ENCODE results near the gene CCDC91. TPM values are rescaled to one million over a fixed set of nuclear protein-coding genes. Genes with fewer than 3 reads are reported as not detected.

CCDC91 gene
- total and polyA plus RNA-seq, 2 of the 4 experiments (the other 2 are of a cell fraction) = 8.6 to 14.7 TPM

GRCh38 chr12:28552251-28552970 is 362.2 kb downstream of the CCDC91 start:
- Histone ChIP-seq H2AFZ (replicated peaks; ENCODE audit: low read length, poor library complexity) (no peak overlapping the region), H3K27me3 (ENCODE audit: control insufficient read depth, insufficient read depth, low read length) (no peaks in the 10 kb centered on the region), H3K9me3 (ENCODE audit: control insufficient read depth, insufficient read depth, low read length) (no peaks in the 10 kb centered on the region), H3K27ac (ENCODE audit: insufficient read depth, low read length) (no peak overlapping the region), H3K23ac (ENCODE audit: low read depth, low read length) (0 out of 2 replicates have a peak overlapping the region, but pooled peaks have one; percentile 7), H2AK9ac (replicated peaks; ENCODE audit: low read depth, low read length, poor library complexity) (no peak overlapping the region), H3K79me1 (ENCODE audit: low read depth in 1 of 2, low read length in 2 of 2) (no peaks in the 10 kb centered on the region), H3K36me3 (ENCODE audit: control insufficient read depth, insufficient read depth, low read length) (no peaks in the 10 kb centered on the region), H3K9ac (ENCODE audit: low read depth, low read length) (no peak overlapping the region), H2BK5ac (ENCODE audit: low read depth, low read length, poor library complexity, severe bottlenecking) (no peak overlapping the region), H3K4me3 (ENCODE audit: insufficient read depth, low read depth, low read length) (no peak overlapping the region), H4K5ac (ENCODE audit: low read depth, low read length) (no peak overlapping the region; the same call in 1 of the 2 replicates), H4K91ac (ENCODE audit: insufficient read depth, low read depth, low read length) (no peak overlapping the region), H4K8ac (ENCODE audit: low read depth in 2 of 2, low read length in 2 of 2) (no peak overlapping the region; a peak in 1 of 4 replicates), H2AK5ac (ENCODE audit: low read depth, low read length) (no peak overlapping the region), H4K20me1 (ENCODE audit: insufficient read depth, low read length) (no peaks in the 10 kb centered on the region), H2BK120ac (ENCODE audit: low read depth, low read length) (peak overlapping the region; percentile 53; the same call in 1 of the 2 replicates), H2BK20ac (ENCODE audit: low read depth, low read length) (no peak overlapping the region), H3K56ac (ENCODE audit: extremely low read depth, insufficient read depth, low read length) (no peak overlapping the region), H3K9me1 (ENCODE audit: insufficient read depth, low read length) (0 out of 2 replicates have a peak, but pooled peaks cover 2% of the 10 kb centered on the region), H3K4me2 (ENCODE audit: low read depth, low read length) (no peak overlapping the region), H3K18ac (ENCODE audit: low read depth, low read length) (no peak overlapping the region), H3K14ac (replicated peaks; ENCODE audit: low read depth, low read length) (no peak overlapping the region), H3K4ac (ENCODE audit: low read depth, low read length) (peak overlapping the region; percentile 11; the same call in 1 of the 2 replicates), H2BK15ac (ENCODE audit: low read depth, low read length) (no peak overlapping the region; the same call in 2 of the 3 replicates), H3K4me1 (ENCODE audit: control insufficient read depth, insufficient read depth, low read length) (no peaks in the 10 kb centered on the region)
- no TSS peak for BruUV-seq (replicated peaks)
- in situ Hi-C loops (cut with MboI; ENCODE audit: low sequenced_read_pairs) (no loop called here), dilution Hi-C loops (cut with HindIII; ENCODE audit: low sequenced_read_pairs, unreplicated experiment) (no loop called here), intact Hi-C loops (cut with micrococcal nuclease) (no loop called here)
- POLR2A ChIA-PET (ENCODE audit: unreplicated experiment) = interaction anchor here (0.5 to 0.6 kb wide), 2 partner anchors 150 to 219 kb away, joined by 5 to 10 read pairs; no protein-coding TSS in a partner anchor
- WGBS, 2 experiments (ENCODE audit: extremely low coverage in 2 of 2, insufficient read length in 1 of 2) = 100% methylated on average over 2 of the region's 4 CpGs; no CpG with 5 or more reads in 1 of the 2 experiments
- CTCF ChIA-PET = no interaction called here
- DNase-seq = no peak
- no peak for ATAC-seq (ENCODE audit: low read depth)
- TF ChIP-seq MXI1 (IDR thresholded peaks at IDR 0.05; ENCODE audit: borderline replicate concordance, low read depth, low read length) = no peak
- TF ChIP-seq CTCF (conservative IDR thresholded peaks at IDR 0.05; ENCODE audit: low read depth, low read length) = no peak
- TF ChIP-seq, protein P1, sequence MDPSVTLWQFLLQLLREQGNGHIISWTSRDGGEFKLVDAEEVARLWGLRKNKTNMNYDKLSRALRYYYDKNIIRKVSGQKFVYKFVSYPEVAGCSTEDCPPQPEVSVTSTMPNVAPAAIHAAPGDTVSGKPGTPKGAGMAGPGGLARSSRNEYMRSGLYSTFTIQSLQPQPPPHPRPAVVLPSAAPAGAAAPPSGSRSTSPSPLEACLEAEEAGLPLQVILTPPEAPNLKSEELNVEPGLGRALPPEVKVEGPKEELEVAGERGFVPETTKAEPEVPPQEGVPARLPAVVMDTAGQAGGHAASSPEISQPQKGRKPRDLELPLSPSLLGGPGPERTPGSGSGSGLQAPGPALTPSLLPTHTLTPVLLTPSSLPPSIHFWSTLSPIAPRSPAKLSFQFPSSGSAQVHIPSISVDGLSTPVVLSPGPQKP (IDR thresholded peaks at IDR 0.05; ENCODE audit: borderline replicate concordance, low read depth, low read length) = no peak
- no peak for TF ChIP-seq CEBPB (IDR thresholded peaks at IDR 0.05; ENCODE audit: low read depth, low read length)

Measured in IMR-90 (cell line).